NCI-H1930 (cell line): ENCODE results near the gene CALM1.

ENCODE experiments used
- DNase-seq, 2 experiments: peaks; one replicate each; lab custom pipeline; 2025; lab: John Stamatoyannopoulos, UW

Gene CALM1

DNA sequence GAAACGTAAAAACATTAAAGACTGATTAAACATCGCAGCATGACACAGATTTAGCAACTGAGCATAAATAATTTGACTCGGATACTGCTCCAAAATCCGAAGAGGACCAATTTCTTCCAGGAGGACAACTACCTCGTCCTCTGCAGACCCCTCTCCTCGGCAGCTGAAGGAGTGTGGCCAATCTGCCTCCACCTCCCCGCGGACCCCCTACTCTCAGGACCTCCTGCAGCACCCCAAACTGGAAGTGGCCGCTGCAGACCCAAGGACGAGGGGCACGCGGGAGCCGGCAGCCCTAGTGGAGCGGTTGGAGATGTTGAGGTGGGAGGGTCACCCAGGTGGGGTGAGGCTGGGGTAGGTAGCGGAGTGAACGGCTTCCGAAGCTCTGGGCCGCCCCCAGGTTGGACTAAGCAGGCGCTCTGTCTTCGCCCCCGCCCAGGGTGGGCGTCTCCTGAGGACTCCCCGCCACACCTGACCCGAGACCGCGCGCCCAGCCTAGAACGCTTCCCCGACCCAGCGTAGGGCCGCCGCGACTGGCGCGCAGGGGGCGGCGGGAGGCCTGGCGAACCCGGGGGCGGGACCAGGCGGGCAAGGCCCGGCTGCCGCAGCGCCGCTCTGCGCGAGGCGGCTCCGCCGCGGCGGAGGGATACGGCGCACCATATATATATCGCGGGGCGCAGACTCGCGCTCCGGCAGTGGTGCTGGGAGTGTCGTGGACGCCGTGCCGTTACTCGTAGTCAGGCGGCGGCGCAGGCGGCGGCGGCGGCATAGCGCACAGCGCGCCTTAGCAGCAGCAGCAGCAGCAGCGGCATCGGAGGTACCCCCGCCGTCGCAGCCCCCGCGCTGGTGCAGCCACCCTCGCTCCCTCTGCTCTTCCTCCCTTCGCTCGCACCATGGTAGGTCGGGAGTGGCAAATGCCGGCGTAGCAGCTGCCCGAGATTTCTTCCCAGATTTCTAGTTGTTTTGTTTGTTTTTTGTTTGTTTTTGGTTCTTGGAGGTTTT is at the start of gene CALM1:
CALM1 (plus strand) TSS at position 689 of the 999 bp plus-strand sequence; CDS start at position 891, 202 bp downstream.
- peak; percentile 85 to 86 for DNase-seq

DNA sequence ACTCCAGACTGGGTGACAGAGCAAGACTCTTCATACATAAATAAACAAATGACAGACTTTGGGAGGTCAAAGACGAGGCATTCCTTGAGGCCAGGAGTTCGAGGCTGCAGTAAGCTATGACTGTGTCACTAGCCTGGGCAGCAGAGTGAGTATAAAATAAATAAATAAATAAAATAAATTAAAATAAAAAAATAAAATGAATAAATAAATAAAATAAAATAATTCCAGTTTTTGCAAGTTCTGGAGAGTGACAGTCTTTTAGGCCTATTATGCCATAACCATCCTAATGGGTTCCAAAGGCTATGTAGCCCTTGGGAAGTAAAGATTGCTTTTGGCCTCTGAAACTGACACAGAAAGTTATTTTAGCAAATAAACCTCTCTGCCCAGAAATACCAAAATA is 48.6 kb upstream of the CALM1 start:
- no peak for DNase-seq

DNA sequence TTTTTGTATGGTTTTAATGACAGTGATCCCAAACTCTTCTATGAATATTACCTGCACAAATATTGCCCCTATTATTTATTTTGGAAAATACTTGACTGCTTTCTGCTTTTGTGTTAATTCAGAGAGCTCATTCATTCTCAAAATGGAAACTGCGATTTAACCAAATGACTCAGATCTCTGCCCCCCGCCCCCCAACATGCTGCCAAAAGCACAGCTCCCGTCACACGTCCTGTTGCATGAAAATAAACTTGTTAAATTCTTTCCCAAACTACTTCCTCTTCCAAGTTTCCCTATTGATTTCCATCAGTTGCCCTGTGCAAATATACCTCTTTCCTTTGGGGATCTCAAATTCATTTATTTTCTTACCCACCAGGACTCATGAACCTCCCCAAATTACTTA is 47.1 kb upstream of the CALM1 start:
- DNase-seq = no peak

DNA sequence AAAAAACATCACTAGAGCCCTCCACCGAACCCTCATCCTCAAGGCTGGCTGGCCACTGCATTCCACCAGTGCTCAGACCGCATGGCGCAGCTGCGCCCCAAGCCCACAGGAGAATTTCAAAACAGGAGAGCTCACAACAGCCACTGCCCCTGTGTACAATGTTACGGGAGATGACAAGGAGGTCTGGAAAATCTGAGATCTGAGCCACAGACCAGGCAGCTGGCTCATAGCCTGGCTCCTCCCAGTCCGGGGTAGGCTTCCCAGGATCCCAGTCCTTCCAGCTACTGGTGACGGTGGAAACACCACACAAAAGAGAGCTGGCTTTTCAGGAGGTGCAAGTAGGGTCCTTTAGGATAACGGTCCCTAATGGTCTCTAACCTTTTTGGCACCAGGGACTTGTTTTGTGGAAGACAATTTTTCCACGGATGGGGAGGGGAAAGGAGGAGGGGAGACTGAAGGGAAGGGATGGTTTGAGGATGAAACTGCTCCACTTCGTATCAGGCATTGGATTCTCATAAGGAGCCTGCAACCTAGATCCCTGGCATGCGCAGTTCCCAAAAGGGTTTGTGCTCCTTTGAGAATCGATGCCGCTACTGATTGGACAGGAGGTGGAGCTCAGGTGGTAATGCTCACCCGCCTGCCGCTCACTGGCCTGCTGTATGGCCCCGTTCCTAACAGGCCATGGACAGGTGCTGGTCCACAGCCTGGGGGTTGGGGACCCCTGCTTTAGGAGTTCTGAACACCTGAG is 42.1 kb upstream of the CALM1 start:
- no peak for DNase-seq

DNA sequence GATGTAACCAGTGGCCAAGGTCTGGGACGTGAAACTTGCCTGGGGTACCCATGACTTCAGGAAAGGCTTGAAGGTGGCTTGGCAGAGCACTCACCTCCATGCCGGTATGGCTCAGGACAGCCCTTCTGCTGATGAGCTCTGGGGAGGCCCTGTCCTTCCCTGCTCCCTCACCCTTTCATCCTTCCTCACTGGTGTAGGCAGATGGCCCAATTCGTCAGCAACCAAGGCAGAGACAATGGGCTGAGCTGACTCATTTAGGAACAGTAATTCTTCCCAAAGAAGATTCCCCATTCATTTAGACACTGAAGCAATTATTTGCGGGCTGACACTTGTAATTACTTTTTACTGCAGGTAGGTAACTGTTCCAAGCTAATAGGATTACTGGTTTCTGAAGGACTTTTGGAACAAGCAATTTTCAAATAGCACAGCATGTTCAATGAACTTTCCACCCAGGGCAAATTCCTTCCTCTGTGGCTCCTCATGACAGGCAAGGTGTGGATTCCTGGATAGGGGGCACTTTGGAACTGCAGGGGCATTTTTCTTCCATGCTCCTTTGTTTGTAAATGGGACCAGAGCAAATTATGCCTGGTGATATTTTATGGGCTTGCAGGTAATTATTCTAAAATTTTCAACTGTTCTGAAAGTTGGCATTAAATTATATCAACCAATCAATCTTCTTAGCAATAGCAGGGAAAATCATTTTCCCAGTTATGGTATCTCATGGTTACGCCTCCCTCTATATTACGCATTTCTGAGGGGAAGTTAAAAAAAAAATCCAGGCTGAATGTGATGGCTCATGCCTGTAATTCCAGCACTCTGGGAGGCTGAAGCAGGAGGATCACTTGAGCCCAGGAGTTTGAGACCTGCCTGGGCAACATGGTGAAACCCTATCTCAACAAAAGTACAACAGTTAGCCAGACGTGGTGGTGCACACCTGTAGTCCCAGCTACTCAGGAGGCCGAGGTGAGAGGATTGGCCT is 41.0 kb upstream of the CALM1 start:
- no peak for DNase-seq

DNA sequence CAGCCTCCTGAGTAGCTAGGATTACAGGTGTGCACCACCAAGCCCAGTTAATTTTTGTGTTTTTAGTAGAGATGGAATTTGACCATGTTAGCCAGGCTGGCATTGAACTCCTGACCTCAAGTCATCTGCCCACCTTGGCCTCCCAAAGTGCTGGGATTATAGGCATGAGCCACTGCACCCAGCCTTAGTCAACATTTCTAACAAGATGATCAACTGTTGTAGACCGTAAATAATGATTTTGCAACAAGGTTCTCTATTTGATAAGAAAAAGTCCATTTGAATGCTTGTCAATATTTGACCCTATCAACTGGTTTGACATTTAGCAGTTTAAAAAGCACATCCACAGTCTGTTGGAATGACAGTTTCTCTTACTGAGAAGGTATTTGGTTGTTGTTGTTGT is 39.9 kb upstream of the CALM1 start:
- DNase-seq = no peak

DNA sequence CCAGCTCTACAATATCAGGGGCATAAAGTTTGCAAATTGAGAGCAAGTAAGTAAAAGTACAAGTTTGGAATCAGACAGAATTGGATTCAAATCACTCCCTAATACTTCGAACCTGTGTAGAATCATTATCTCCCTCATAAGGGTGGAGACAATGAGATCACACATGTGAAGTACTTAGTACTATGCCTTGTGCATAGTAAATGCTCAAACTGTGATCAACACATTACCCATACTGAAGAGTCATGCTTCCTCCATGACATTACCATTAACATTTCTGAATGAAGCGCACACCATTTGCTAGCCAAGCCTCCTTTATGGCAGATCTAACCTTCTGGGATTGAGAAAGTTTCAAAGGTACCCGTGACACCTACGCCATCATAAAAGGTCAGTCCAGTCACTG is 38.5 kb upstream of the CALM1 start:
- DNase-seq = no peak

DNA sequence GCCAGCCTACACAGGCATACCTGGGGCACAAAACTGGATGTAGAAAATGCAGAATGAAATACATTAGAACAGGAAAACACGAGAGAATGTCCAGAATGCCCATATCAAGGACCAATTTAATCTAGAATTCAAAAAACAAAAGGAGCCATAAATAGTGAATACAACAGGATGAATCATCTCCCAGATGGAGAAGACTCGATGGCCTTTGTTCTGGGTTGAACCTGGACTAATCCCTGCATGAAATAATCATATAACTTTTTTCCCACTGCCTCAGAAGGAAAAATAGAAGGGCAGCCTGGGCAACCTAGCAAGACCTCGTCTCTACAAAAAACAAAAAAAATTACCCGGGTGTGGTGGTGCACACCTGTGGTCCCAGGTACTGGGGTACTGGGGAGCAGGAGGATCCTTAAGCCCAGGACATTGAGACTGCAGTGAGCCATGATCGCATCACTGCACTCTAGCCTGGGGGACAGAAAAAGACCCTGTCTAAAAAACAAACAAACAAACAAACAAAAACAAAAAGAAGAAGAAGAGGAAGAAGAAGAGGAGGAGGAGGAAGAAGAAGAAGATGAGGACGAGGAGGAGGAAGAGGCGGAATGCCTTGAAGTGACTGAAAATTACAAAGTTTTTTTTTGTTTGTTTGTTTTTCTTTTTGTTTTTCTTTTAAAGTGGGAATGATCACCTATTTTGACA is 34.8 kb upstream of the CALM1 start:
- DNase-seq = no peak

DNA sequence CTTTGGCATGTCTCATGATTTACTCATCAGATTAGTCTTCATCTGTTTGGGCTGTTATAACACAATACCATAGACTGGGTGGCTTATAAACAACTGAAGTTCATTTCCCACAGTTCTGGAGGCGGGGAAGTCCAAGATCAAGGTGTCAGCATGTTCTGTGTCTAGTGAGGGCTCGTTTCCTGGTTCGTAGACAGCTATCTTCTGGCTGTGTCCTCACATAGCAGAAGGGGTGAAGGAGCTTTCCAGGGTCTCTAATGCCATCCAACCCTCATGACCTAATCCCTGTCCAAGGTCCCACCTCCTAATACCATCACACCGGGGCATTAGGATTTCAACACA is 34.3 kb upstream of the CALM1 start:
- no peak for DNase-seq

DNA sequence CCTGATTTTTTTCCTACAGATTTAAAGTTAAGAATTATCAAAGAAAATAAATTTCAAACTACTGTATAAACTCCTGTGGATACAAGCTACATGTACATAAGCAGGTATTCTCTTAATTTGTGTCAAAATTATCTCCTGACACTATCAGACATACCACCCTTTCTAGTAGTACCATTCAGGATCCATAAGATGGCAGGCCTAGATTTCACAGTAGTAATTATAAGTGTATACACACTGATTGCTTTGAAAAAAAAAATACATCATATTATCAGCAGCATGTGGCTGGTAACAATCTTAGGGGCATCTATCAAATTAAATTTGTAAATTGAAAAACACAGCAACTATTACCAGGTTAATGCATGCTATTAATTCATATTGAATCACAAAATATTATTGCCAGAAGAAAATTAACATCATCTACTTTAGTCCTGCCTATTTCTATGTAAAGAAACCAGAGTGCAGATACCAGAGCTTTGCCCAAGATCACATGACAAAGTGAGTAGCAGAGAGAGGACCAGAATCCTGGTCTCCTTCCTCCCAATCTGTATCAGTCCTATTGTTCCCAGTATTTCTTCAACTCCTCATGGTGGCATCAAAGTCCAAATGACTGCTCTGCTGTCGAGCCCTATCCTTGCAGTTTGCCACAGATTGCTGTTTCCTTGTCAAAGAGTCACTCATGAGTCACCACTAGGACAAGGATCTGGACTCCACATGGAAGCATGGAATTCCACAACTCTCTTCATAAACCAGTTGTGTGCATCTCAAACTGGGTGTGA is 27.7 kb upstream of the CALM1 start:
- no peak for DNase-seq

DNA sequence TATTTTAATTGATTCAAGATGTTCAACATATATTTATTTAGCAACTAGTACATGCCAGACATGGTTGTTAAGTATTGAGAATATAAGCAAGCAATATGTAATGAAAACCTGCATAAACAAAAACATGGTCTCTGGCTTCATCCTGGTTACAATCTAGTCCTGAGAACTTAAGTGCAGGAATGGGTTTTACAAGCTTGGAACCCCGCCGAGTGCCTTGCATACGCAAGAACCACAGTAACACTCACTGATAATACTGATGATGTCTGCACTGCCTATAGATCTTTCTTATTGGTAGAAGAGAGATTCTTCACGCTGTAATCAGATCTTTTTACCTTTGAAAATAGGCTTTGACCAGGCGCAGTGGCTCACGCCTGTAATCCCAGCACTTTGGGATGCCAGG is 22.9 kb upstream of the CALM1 start:
- DNase-seq = no peak

DNA sequence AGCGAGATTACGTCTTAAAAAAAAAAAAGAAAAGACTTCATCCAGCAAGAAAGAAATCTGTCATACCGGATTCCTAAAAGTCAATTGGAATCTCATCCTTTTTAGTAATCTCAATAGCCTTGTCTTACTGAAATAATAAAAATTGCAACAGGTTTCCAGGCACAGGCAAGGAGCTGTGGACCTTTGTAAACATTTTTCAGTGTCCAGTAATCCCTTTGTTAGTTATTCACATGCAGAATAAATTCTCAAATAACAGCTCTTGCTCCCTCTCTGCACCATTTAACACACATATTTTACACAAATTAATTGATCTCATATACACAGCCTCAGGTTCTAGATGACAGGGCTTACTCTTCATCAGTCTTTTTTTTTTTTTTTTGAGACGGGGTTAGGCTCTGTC is 22.0 kb upstream of the CALM1 start:
- no peak for DNase-seq

DNA sequence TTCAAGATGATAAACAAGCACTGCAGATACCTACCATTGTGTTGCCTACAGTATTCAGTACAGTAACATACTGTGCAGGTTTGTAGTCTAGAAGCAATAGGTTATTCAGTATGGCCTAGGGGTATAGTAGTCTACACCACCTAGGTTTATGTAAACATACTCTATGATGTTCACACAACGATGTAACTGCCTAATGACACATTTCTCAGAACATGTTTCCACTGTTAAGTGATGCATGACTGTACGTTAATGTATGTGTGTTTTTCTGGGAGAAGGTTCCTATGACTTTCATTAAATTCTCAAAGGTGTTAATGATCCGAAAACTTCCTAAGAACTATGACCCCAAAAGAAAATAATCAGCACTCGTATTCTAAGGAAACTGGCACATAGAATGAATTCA is 20.9 kb upstream of the CALM1 start:
- DNase-seq = no peak

DNA sequence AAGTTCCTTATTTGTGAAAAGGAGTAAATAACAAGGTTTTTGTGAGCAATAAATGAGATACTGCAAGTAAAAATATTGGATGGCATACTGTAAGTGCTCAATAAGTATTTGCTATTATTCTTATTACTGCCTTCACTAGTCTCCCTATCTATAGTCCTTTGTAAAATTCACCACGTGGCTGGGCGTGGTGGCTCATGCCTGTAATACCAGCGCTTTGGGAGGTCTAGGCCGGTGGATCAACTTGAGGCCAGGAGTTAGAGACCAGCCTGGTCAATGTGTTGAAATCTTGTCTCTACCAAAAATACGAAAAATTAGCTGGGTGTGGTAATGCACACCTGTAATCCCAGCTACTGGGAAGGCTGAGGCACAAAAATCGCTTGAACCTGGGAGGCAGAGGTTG is 18.6 kb upstream of the CALM1 start:
- DNase-seq = no peak

DNA sequence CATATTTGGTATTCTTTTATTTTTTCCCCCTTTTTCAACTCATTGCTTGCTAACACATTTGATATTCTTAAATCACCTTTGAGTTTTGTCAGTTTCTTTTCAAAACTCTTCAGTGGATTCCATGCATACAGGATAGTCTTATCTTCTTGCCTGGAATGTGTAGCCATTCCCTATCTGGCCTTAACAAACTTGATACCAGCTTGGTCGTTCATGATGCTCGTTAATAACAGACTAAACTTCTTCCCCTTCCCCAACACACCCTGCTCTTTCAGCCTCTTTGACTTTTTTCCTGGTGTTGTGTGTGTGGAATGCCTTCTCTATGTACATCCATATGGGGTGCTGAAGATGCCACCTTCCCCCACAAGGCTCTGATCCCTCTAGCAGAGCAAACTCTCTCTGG is 17.7 kb upstream of the CALM1 start:
- DNase-seq = no peak

DNA sequence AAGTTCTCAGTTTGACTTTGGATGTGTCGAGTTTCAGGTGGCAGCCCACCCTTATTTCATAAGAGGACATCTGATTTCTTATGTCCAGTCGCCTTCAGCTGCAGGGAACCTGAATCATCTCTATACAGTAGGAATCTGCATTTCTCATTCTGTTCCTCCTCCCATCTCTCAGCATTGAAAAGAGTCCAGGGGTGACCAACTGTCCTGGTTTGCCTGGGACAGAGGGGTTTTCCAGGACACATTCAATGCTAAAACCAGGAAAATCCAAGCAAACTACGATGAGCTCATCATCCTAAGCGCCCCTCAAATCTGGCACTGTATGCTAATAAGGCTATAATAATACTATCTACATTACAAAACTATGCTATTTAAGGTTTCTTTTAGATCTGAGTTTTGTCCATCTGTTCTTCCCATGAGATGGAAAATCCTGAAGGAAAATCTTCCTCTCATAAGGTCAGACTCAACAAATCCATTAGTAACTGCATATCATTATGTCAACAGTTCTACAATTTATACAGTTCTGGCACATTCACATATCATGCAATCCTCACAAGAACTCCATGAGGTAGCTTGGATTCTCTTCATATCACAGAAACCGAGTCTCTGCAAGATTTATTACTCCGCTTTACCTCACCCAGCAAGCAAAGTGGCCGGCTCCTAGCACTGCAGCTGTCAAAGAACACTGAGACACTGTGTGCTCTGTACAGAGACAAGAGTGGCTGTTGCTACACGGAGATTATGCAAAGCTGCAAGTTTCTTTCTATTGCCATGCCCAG is 15.6 kb upstream of the CALM1 start:
- DNase-seq = no peak

DNA sequence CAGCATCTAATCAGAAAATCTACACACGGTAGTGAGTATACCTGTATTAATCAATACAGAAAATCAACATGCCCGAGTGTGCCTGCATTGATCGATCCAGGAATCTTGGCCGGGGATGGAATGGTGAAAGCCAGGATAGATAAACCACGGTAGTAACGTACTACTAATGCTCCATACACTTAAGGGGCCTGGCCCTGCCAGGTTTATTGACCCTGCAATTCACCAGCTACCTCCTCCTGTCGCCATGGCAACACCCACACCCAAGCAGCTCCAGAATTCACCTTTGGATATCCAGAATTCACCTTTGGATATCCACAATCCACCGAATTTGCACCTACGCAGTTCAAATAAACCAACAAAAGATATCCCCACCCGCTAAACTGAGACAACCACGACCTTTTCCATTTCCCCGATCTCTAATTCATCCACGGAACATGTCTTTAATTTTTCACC is 14.8 kb upstream of the CALM1 start:
- DNase-seq = peak; percentile 30 to 43

DNA sequence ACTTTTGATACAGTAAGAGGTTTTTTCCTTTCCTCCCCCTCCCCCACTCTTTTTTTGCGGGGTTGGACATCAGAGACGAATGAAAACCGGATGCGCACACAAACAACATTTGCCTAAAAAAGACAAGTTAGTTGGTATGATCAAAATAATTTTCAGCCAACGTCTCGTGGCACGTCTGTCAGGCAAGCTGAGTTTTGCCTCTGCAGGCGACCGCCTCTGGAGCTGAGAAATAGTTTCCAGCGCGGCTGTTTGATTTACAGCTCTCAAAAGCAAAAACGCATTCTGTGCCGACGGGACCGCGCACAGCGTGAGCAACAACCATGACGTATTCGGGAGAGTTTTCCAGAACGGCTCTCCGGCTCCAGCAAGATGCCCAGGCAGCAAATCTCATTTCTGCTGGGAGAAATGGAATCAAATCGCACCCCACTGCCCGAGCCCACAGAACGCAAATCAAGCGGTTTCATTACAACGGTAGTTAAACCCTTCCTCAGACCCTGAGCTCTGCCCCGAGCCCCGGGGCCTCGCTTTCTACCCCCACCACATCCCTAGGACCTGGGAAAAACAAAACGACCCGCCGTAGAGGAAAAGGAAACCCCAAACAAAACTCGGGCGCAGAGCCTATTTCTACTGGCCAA is 14.2 kb upstream of the CALM1 start:
- DNase-seq = peak; percentile 44 to 56

DNA sequence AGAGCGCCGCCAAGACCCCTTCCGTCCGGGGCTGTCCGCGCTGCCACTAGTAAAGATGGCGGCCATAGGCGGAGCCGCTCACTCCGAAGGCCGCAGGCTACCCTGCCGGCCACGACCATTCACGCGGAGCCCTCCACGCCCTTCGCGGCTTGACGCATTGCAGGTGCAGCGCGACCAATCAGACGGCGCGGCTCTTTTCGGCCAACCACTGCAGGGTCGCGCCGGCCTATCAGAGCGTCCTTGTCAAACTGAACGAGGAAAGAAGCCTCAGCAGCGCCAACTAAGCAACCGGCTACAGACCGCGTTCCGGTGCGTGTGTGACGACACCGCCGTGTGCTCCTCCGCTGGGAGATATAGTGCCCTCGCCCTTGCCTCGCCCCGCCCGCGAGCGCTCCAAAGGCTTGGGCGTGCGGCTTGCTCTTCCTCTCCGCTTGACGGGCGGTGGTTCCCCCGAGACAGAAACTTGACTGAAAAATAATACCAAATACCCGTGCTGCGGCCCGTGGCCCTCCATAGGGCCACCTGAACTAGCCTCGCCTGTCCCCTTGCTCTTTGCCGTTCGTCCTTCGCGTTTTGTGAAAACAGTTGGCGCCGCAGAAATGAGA is 13.6 kb upstream of the CALM1 start:
- peak; percentile 99 for DNase-seq
